ENCODE data around the gene CKMT1A. TPM values are rescaled to one million over a fixed set of nuclear protein-coding genes. Genes with fewer than 3 reads are reported as not detected.
"Not testable (repeated sequence)": the region's sequence is repeated elsewhere in the genome, so short reads cannot be mapped to it uniquely, and the experiment has no call there.

The CKMT1A gene
- total RNA-seq, 1 donor from 2014 or later, result 37.3 TPM

DNA sequence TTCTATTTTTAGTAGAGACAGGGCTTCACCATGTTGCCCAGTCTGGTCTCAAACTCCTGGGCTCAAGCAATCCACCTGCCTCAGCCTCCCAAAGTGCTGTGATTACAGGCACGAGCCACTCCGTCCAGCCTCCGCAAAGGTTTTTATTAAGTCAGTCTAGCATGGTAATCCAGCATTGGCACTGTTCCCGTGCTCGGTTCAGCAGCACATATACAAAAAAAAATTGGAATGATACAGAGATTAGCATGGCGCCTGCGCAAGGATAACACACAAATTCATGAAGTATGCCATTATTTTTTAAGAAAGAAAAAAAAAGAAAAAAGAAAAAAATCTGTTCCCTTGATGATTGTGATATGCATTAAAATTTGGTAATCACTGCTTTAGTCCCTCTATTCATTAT is 8.5 kb downstream of the CKMT1A start:
- Mint-ChIP-seq H3K4me1 (ENCODE audit: unreplicated experiment) (no peaks in the 10 kb centered on the region), H3K27ac (no peak overlapping the region), H3K27me3 (peaks cover 6% of the 10 kb centered on the region), H3K9me3 (no peaks in the 10 kb centered on the region), H3K36me3 (peaks cover 7% of the 10 kb centered on the region), H3K4me3 (no peak overlapping the region)
- TF ChIP-seq, protein P1, sequence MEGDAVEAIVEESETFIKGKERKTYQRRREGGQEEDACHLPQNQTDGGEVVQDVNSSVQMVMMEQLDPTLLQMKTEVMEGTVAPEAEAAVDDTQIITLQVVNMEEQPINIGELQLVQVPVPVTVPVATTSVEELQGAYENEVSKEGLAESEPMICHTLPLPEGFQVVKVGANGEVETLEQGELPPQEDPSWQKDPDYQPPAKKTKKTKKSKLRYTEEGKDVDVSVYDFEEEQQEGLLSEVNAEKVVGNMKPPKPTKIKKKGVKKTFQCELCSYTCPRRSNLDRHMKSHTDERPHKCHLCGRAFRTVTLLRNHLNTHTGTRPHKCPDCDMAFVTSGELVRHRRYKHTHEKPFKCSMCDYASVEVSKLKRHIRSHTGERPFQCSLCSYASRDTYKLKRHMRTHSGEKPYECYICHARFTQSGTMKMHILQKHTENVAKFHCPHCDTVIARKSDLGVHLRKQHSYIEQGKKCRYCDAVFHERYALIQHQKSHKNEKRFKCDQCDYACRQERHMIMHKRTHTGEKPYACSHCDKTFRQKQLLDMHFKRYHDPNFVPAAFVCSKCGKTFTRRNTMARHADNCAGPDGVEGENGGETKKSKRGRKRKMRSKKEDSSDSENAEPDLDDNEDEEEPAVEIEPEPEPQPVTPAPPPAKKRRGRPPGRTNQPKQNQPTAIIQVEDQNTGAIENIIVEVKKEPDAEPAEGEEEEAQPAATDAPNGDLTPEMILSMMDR (conservative IDR thresholded peaks at IDR 0.05), result no peak
- DNase-seq (ENCODE audit: extremely low spot score, unreplicated experiment), result no peak

DNA sequence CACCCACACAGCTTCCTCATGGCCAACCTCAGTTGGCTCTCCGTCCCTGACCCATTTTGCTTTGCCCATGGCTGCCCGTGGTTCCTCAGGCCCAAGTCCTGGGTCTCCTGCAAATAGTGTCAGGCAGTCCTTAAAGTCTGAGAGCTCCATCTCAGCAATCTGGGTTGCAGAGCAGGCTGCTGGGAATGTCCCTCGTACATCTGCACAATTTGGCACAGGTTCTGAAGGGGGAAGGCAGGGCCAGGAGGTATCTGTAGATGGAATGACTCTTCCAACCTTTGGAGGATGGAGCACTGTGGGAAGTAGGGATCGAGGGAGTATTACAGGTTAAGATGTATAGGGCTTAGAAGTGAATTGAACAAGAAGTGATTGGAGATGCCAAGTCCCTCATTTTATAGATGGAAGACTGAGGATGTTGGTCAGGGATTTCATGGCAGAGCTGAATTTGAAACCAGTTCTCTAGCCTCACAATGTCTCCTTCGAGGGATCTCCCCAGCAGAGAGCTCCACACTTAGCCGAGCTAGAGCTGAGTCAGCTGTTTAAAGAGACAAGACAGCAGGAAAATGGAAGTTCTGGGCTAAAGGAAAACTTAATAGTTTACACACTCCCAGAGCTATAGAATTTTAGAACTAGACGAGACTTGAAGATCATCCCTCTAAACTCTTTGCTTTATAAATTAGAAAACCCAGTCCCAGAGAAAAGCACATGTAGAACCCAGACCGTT is 9.2 kb downstream of the CKMT1A start:
- Mint-ChIP-seq H3K36me3 (peaks cover 7% of the 10 kb centered on the region), H3K4me1 (ENCODE audit: unreplicated experiment) (no peaks in the 10 kb centered on the region), H3K27ac (no peak overlapping the region), H3K9me3 (no peaks in the 10 kb centered on the region), H3K27me3 (peaks cover 6% of the 10 kb centered on the region), H3K4me3 (no peak overlapping the region)
- TF ChIP-seq, protein P1 (conservative IDR thresholded peaks at IDR 0.05), result no peak
- DNase-seq (ENCODE audit: extremely low spot score, unreplicated experiment), result no peak

DNA sequence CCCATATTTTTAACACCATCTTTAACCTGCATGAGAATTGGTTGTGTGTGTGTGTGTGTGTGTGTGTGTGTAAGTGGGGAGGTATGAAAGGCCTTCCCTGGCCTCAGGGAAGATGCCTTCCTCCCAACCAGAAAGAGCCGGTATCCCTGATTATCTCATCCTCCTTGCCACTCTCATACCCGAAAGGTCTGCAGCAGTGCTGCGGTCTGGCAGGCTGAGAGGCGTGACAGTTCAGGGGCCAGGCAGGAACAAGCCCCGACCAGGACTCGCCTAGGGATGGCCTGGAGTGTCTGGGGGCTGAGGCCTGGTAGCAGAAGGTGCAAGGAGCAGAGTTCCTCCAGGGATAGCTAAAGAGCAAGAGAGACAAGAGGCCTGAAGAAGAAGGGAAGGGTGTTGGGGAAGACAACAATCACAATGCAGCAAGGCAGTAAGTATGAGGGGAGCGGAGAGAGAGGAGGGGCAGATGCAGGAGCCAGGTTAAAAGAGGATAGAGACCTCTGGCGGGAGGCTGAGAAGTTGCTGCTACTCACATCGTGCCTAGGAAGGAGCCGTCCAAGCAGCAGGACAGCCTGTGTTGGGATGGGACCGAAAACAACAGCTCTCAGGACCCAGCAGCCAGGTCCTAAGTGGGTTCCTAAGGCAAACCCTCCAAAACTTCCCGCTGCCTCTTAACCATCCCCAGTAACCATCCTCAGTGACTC is 16.9 kb downstream of the CKMT1A start:
- H3K27ac Mint-ChIP-seq; H3K27me3 Mint-ChIP-seq; H3K4me1 Mint-ChIP-seq (ENCODE audit: unreplicated experiment); H3K9me3 Mint-ChIP-seq; H3K4me3 Mint-ChIP-seq; DNase-seq (ENCODE audit: extremely low spot score, unreplicated experiment); H3K36me3 Mint-ChIP-seq: not testable (repeated sequence)

GRCh38 chr15:43723151-43723550 is 29.5 kb downstream of the CKMT1A start:
- Mint-ChIP-seq H3K4me3 (no peak overlapping the region), H3K4me1 (ENCODE audit: unreplicated experiment) (no peaks in the 10 kb centered on the region), H3K27me3 (peaks cover 3% of the 10 kb centered on the region), H3K36me3 (no peaks in the 10 kb centered on the region), H3K9me3 (no peaks in the 10 kb centered on the region), H3K27ac (no peak overlapping the region)
- DNase-seq (ENCODE audit: extremely low spot score, unreplicated experiment), result no peak
- TF ChIP-seq, protein P1 (conservative IDR thresholded peaks at IDR 0.05), result no peak

GRCh38 chr15:43726306-43726705 is 32.6 kb downstream of the CKMT1A start:
- not testable (repeated sequence) for H3K27ac Mint-ChIP-seq; H3K4me3 Mint-ChIP-seq; H3K36me3 Mint-ChIP-seq; DNase-seq (ENCODE audit: extremely low spot score, unreplicated experiment); H3K4me1 Mint-ChIP-seq (ENCODE audit: unreplicated experiment); H3K9me3 Mint-ChIP-seq; H3K27me3 Mint-ChIP-seq

GRCh38 chr15:43728053-43728725 is 34.5 kb downstream of the CKMT1A start:
- not testable (repeated sequence) for H3K36me3 Mint-ChIP-seq; H3K4me3 Mint-ChIP-seq; DNase-seq (ENCODE audit: extremely low spot score, unreplicated experiment); H3K27me3 Mint-ChIP-seq; H3K9me3 Mint-ChIP-seq; H3K27ac Mint-ChIP-seq; H3K4me1 Mint-ChIP-seq (ENCODE audit: unreplicated experiment)

- Mint-ChIP-seq H3K27me3 (no peaks in the 10 kb centered on the region), H3K36me3 (no peaks in the 10 kb centered on the region), H3K9me3 (no peaks in the 10 kb centered on the region), H3K27ac (no peak overlapping the region), H3K4me3 (no peak overlapping the region), H3K4me1 (ENCODE audit: unreplicated experiment) (no peaks in the 10 kb centered on the region)
- no peak for DNase-seq (ENCODE audit: extremely low spot score, unreplicated experiment)
- TF ChIP-seq, protein P1 (conservative IDR thresholded peaks at IDR 0.05), result no peak
These were observed 41.8 kb downstream of the CKMT1A start for GRCh38 chr15:43735416-43735815.

All from type B pancreatic cell (in vitro differentiated cells).